ELR (cell line): ENCODE results near the gene ETS2.

Source experiments
- DNase-seq: peaks from one replicate; pipeline ENCODE4 v3.0.0-alpha.2; 2015; ENCODE audit warnings: low read depth

Gene ETS2

GRCh38 chr21:38861989-38862683 is 56.4 kb downstream of the ETS2 start:
- DNase-seq, result no peak

GRCh38 chr21:38863291-38863690 is 57.6 kb downstream of the ETS2 start:
- DNase-seq, result peak; percentile 17

- no peak for DNase-seq
Measured at GRCh38 chr21:38863843-38864363, 58.2 kb downstream of the ETS2 start.

- no peak for DNase-seq
Measured at GRCh38 chr21:38864964-38865363, 59.2 kb downstream of the ETS2 start.

- DNase-seq, result no peak
Measured at GRCh38 chr21:38869196-38869595, 63.5 kb downstream of the ETS2 start.

- DNase-seq, result no peak
Measured at GRCh38 chr21:38869946-38870345, 64.2 kb downstream of the ETS2 start.
